ENCODE measurements around the gene CDON.

- TF ChIP-seq POLR2A (IDR thresholded peaks at IDR 0.05; ENCODE audit: low read depth, low read length) (no peak), CTCF (IDR thresholded peaks at IDR 0.05; ENCODE audit: extremely low read depth in 1 of 2, insufficient read depth in 1 of 2, low read depth in 1 of 2, low read length in 2 of 2) (no peak)
These were observed 139.0 kb downstream of the CDON start for GRCh38 chr11:125923633-125924032.
